ENCODE data around the gene PHIP.
"Not testable (repeated sequence)": the region's sequence is repeated elsewhere in the genome, so short reads cannot be mapped to it uniquely, and the experiment has no call there.

PHIP gene

DNA sequence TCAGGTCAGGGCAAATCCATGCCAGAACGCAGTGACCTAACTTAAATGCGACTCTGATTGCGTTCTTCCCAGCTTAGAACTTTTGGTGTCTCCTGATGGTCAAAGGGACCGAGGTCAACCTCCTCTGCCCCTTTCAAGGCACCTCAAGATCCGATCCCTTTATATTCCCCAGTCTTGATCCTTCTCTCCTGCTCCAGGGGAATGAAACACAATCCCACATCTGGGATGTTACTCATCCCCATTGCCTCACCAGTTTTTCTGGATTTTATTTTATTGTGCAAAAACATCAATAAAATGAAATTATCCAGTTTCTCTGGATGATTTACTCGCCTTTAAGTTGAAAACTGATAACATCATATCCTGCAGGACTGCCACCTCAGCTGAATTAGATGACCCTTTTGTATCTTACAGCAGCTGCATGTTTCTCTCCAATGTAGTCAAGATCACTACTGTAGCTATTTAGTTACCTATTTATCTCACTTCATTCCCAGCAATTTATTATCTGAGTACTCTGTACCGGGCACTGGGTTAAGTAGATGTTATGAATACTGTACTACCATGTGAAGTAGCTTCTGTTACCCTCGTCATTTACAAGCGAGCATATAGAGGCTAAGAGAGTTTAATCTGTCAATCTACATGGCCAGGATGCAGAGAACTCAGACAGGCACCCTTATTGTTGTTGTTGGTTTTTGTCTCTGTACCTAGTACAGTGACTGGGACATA is 166.7 kb downstream of the PHIP start:
- no peak for DNase-seq

DNA sequence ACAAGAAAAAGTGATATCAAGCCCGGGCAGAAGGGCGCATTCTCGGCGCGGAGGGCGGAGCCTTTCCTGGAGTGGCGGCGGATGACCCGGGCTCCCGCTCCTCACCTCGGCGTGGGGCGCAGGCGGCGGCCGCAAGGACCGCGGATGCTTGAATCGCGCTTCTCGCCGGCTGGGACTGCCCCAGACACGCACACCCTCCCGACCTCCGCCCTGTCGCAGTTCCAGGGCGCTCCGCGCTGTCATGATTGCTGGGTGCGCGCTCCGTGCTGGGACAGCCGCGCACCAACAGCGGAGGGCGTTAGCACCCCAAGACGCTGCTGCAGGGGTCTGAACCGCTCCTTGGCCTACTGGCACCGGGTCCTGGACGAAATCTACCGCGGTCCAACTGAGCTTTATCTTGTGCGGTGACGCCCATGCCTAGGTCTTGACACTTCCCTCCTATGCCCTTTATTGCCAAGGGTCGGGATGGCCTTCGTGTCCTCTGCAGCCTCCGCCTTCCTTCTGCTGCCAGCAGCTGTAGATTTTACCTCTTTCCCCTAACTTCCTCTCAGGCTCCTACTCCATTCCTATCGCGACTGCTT is 167.4 kb downstream of the PHIP start:
- DNase-seq = no peak

DNA sequence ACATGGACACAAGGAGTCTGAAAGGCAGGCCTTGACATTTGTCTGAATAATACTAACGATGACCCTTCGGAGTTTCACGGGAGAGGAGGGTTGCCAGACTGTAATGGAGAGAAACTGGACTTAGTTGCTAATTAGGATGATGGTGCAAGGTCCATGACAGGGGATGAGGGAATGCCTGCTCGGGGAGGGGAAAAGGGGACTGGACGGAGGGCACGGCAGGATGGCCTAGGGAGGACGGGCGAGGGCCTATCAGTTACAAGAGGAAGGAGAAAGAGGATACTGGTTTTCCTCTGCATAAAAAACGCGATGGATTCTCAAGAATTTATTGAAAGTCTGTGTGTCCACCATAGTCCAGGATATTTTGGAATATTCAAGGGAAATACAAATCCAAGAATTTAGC is 168.0 kb downstream of the PHIP start:
- DNase-seq = no peak

DNA sequence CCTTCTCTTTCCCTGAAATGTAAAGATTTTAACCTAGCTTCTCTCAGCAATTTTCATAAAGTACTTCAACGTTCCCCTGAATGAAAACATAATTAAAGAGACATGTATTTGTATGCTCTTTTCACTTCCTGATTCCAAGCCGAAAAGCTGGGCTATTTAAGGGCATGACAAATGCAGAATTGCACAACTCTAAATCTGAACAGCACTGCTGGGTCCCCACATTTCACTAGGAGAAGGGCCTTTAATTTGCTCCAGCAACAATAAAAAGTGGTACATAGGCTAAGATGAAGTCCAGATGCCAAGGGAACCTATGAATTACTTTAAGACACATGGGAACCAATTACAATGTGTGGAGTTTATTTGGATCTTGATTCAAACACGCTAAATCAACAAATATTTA is 168.7 kb downstream of the PHIP start:
- no peak for DNase-seq

DNA sequence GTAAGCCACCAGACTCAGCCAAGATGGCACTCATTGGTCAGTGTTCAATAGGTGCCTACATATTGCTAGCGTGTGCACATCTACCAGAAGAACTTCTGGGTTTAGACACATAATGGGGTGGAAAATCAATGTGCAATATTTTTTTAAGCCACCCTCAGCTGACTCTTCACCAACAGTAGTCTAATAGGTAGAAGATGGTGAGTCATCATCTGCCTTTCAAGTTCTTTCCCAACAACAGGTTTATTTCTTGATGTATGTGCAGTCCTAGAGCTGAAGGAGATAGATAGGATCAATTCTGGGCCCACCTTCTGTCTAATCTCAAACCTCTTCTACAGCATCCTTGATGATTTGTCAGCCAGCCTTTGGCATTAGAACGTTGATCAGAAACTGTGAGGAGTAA is 169.4 kb downstream of the PHIP start:
- DNase-seq = no peak

DNA sequence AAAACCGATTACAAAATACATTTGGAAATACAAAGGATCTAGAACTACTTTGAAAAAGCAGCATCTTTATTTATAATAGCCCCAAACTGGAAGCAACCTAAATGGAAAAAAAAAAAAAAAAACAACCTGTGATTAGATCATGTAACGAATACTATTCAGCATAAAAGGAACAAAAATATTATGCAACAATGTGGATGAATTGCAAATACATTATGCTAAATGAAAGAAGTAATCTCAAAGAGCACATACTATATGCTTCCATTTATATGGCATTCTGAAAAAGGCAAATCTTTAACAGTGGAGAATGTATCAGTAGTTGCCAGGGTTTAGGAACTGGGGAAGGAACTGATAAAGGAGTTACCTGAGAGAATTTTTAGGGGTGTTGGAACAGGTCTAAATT is 181.8 kb downstream of the PHIP start:
- DNase-seq = no peak

DNA sequence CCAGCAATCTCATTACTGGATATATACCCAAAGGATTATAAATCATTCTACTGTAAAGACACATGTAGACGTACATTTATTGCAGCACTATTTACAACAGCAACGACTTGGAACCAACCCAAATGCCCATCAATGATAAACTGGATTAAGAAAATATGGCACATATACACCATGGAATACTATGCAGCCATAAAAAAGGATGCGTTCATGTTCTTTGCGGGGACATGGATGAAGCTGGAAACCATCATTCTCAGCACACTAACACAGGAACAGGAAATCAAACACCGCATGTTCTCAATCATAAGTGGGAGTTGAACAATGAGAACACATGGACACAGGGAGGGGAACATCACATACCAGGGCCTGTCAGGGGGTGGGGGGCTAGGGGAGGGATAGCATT is 188.2 kb downstream of the PHIP start:
- not testable (repeated sequence) for DNase-seq

All from stimulated activated CD4-positive, alpha-beta T cell treated with anti-CD3 and anti-CD28 coated beads, Interleukin-12 subunit alpha, Interleukin-12 subunit beta, amount 100 ng/mL, for 4 hours (primary cell).